DMS79 (cell line): ENCODE results near the gene HMX1.

Source experiments
- DNase-seq: peaks from one replicate; lab custom pipeline; 2025; lab: John Stamatoyannopoulos, UW

Gene HMX1

DNA sequence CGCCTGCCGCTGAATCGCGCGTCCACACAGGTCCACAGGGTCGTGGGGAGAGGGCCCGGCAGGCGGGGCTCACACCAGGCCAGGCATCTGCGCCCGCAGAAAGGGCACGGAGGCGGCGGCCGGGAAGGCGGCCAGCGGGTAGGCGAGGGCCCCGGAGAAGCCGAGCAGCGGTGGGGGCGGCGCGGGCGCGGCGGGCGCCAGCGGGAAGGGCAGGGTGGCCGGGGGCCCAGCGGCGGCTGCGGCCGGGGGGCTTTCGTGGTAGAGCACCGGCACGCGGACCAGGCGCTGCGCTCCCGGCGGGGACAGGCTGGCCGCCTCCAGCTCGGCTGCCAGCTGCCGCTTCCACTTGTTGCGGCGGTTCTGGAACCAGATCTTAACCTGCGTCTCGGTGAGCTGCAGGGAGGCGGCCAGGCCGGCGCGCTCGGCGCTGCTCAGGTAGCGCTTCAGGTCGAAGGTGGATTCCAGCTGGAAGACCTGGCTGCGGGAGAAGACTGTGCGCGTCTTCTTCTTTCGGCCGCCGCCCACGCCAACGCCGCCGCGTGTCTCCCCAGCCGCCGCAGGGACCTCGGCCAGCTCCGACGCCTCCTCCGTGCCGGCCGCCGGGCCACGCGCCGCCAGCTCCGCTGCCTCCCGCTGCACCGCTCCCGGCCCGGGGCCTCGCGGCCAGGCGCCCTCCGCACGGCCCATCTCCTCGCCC is 3.9 kb downstream of the HMX1 start:
- no peak for DNase-seq

- DNase-seq: no peak
These were observed 4.6 kb downstream of the HMX1 start for GRCh38 chr4:8866828-8867623.

- DNase-seq: no peak
These were observed 5.2 kb downstream of the HMX1 start for GRCh38 chr4:8866421-8866820.

DNA sequence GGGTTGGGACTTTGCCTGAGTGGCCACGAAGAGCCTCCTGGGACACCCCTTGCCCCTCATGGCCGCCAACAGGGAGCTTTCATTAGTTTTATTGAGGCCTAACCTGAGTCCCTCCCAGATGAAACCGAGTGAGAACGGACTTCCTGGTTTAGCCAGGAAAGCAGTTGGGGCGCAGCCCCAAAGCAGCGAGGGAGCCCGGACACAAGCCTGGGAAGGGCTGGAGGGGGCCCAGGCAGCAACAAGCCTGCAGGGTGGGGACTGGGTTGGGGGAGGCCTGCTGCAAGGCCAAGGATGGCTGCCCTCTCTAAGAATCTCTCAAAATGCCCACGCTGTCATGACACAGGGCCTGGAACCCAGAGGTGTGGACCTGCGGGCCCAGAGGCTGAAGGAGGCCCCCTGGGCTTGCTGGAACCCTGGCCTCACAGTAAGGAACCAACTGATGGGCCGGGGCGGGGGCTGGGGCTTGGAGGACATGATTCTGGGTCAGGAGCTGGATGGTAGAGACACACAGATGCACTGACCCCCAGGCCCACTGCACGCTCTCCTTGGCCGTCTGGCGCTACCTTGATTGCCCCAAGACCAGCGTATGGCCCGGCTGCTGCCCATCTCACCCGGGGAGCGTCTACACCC is 5.8 kb downstream of the HMX1 start:
- no peak for DNase-seq

- DNase-seq: no peak
These were observed 6.5 kb downstream of the HMX1 start for GRCh38 chr4:8864912-8865680.

DNA sequence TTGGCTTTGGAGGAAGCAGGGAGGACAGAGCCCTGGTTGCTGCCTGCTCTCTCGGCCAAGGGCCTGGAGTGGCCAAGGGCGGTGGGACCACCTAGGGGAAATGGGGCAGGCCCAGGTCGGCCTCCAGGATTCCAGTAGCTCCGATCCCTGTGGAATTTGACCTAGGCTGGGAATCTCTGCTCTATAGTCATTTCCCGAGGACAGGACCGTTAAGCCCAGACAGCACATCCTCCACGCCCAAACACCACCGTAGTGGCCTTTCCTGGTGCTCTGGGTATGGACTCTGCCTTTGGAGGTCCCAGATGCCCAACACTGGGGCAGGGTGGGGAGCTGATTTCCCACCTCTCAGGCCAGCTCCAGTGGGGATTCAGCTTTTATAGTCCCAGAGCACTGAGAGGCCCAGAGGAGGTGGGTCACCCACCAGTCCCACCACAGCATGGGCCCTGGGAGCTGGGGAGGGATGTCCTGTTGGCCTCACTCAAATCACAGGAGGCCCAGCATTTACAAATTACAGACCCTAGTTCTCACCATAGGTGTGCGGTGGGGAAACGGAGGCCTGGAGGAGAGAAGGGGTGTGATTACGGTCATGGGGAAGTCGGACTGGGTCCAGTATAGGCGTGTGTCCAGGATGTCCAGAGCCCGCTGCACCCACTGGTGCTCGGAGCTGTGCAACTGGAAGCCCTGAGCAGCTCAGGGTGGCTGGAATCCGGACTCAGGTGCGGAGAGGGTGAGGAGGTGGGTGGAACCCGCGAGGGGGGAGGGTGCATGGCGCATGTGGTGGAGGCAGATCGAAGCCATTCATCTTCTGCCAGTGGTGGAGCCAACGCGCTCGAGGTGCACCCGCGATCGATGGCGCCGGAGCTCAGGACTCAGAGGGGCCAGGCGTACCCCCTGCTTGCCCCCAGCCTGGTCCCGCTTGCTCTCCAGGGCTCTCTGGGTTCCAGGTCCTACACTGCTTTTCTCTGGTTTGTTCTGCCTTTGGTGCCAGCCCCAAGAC is 7.7 kb downstream of the HMX1 start:
- no peak for DNase-seq

- no peak for DNase-seq
These were observed 8.6 kb downstream of the HMX1 start for GRCh38 chr4:8862800-8863685.

- no peak for DNase-seq
These were observed 9.3 kb downstream of the HMX1 start for GRCh38 chr4:8862334-8862733.

- no peak for DNase-seq
These were observed 9.9 kb downstream of the HMX1 start for GRCh38 chr4:8861576-8862295.

GRCh38 chr4:8860892-8861575 is 10.6 kb downstream of the HMX1 start:
- no peak for DNase-seq

DNA sequence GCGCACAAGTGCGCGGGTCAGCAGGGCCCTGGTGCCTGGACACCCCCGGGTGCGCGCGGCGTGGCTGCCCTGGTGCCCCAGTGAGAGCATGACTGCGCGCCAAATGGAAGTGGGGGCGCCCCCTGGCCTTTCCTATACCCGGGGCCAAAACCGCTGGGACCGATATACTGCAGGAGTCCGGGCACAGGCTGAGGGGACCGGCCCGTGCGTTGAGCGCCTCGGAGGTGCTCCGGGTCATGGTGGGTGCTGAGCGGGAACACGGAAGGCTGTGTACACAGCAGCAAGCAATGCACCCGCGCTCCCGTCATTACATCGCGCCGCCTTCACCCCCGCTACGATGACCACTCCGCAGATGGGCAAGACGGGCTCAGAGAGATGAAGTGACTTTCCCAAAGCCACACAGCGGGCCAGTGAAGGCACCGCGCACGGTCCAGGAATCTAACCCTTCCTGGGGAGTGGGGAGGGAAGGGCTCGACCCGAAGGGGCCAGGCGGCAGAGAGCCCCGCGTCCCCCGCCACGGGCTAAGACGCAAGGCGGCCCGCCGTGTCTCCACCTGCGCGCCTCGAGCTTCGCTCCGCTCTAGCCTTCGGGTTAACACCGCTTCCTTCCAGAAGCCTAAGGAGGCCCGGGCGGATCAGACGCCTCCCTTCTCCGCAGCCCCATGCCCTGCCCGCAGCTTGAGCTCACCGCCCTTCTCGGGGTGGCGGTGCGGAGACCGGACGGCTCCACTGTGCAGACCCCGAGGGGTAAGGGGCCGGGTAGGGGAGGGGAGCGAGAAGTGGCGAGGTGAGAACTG is 11.3 kb downstream of the HMX1 start:
- no peak for DNase-seq

DNA sequence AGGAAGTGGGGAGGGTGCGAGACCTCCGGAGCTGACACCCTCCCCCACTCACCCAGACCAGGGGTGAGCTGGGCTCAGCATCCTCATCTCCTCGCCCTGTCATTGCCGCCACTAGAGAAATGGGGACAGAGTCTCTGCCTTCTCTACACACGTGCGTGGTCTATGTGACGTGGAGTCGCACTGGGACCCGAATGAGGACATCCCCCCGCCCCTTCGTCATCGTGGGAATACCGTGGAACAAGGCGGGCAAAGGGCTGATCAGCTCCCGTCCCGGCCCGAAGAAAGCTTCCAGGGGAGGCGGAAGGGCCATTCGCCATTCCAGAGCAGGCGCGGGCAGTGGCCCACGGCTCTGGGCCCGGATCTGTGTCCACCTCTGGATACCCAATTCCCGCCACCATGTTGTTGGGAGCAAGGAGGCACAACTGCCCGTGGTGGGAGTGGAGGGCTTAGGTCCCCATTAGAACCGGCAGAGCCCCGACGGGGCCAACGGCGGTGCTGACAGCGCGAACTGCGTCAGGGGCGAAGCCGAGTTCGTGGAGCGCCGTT is 12.0 kb downstream of the HMX1 start:
- no peak for DNase-seq

GRCh38 chr4:8858701-8859210 is 12.9 kb downstream of the HMX1 start:
- no peak for DNase-seq

DNA sequence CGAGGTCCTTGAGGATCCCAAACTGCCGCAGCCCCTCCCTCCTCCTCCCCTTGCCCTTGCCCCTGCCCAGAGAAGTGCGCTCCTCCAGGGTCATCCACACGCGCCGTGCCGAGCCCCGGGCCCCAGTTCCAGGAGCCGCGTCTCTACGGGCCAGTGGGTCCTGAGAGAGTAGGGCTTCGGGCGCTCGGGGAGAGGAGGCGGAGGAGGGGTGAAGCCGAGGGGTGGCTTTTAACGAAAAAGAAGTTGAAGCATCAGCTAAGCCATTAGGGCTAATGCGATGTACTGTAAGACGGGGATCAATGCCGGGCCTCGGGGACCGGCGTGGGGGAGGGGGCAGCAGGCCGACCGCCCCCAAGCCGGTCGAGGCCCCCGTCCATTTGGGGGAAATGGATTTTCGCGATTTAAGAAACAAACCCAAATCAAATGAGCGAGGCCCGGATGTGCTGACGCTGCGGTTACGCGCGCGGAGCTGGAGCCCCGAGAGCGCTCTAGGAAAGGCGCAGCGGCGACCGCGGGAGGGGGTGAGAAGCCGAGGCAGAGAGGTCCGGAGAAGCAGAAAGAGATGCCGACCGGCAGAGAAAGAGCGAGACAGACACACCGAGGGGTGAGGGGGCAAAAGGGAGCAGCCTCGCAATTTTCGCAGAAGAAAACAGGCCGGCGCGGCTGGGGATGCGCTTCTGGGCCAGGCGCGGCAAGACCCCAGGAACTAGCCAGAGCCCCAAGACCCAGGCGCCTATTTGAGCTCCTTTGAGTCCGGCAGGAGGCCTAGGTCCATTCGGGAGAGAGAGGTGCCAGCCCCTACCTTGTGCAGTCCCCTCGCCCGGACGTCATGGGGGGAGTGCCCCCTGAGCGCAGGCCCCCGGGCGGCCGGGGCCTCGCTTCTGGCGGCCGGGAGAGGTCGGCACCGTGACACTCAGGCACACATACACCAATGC is 13.6 kb downstream of the HMX1 start:
- no peak for DNase-seq

DNA sequence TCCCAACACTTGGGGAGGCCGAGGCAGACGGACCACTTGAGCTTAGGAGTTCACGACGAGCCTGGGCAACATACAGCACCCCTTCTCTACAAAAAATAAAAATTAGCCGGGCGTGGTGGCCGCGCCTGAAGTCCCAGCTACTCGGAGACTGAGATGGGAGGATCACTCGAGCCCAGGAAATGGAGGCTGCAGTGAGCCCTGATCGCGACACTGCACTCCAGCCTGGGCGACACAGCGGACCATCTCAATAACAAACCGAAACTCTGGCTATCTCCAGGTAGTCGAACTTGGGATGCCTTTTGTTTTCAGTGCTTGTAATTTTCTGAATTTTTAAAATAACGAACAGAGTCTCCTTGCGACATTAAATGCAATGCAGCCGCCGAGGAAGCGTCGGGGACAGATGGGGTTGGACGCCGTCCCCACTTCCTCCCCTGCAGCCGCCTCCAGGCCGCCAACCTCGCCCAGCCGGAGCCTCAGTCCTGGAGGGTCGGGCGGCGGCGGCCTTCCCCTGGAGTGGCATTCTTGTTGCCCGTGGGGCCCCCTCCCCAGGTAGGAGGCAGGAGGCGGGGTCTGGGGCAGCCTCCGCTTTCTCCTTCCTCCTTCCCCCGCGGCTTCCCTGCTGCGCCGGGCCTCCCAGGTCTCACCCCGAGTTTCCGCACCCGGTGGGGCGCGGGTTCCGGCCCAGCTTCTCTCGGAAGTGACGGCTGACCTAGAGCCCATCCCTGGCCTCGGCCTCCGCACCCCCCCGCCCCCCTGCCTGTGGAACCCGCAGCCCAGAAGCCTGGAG is 14.6 kb downstream of the HMX1 start:
- no peak for DNase-seq
